Measurements from ENCODE around the gene SPRR5.

SPRR5 gene

GRCh38 chr1:152983234-152983633, 36.2 kb downstream of the SPRR5 start:
- no peak for DNase-seq (ENCODE audit: low spot score)

GRCh38 chr1:152983743-152984142, 36.7 kb downstream of the SPRR5 start, which contains the start of gene SPRR1A:
Gene SPRR1A, plus strand, starts transcription at chr1:152984081. Its CDS starts 1,150 bp downstream, at chr1:152985231.
- DNase-seq (ENCODE audit: low spot score) = no peak

- DNase-seq (ENCODE audit: low spot score) = no peak
These were observed 39.6 kb downstream of the SPRR5 start for GRCh38 chr1:152986578-152986977.

- no peak for DNase-seq (ENCODE audit: low spot score)
These were observed 46.2 kb downstream of the SPRR5 start for GRCh38 chr1:152993186-152993585.

- no peak for DNase-seq (ENCODE audit: low spot score)
These were observed 48.8 kb downstream of the SPRR5 start for GRCh38 chr1:152995842-152996241.

- no peak for DNase-seq (ENCODE audit: low spot score)
These were observed 49.8 kb downstream of the SPRR5 start for GRCh38 chr1:152996633-152997400.

- DNase-seq (ENCODE audit: low spot score) = no peak
These were observed 50.9 kb downstream of the SPRR5 start for GRCh38 chr1:152997901-152998300.

- DNase-seq (ENCODE audit: low spot score) = no peak
These were observed 51.5 kb downstream of the SPRR5 start for GRCh38 chr1:152998476-152998875.
